HG03103 (cell line): Measurements from ENCODE around the gene VGF.

ENCODE experiments used
- ATAC-seq: cut with Tn5 transposase; IDR thresholded peaks from one replicate; pipeline ENCODE4 v1.9.1; 2021; ENCODE audit warnings: low read depth; ENCODE audit not compliant: unreplicated experiment

VGF gene

DNA sequence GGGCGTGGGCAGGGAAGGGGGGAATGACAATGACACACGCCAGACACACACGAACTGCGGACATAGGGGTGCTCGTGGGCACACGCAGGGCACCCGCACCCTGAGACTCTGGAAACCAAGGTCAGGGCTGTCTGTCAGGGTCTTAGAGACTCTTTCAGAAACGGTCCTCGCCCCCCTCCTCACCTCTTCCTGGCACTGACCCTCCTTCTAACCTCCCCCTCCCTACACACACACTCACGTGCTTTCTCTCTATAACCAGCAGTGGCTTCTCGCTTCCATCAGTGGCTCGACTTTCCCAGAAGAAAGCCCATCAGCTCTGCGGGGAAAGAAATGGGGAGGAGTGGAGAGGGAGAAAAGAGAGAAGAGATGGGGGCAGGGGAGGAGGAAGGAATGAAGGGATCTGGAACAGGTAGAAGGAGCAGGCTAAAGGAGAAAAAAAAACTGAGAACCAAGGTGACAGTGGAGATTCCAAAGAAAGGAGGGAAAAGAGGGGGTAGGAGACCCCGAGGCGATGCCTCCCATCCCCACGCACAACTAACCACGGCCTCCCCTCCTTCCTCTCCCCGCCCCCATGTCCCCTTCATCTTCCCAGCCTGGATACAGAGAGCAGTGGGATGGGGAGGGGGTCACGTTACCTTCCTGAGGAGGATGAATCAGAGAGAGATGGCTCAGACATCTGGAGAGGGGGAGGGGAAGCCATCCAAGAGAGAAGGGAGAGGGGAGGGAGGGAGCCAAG, 1.7 kb upstream of the VGF start:
- no peak for ATAC-seq

DNA sequence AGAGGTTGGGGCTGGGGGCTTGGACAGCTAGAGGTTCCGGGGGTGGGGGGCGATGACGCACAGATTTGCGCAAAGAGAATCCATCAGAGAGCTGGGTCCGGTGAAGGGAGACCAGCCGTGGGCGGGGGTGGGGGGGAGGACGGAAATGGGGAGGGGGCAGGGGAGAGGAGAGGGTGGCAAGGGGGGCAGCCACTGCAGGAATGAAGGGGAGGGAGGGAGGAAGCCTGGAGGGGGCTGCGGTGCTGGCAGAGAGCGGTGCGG, 1.2 kb upstream of the VGF start:
- ATAC-seq: no peak

DNA sequence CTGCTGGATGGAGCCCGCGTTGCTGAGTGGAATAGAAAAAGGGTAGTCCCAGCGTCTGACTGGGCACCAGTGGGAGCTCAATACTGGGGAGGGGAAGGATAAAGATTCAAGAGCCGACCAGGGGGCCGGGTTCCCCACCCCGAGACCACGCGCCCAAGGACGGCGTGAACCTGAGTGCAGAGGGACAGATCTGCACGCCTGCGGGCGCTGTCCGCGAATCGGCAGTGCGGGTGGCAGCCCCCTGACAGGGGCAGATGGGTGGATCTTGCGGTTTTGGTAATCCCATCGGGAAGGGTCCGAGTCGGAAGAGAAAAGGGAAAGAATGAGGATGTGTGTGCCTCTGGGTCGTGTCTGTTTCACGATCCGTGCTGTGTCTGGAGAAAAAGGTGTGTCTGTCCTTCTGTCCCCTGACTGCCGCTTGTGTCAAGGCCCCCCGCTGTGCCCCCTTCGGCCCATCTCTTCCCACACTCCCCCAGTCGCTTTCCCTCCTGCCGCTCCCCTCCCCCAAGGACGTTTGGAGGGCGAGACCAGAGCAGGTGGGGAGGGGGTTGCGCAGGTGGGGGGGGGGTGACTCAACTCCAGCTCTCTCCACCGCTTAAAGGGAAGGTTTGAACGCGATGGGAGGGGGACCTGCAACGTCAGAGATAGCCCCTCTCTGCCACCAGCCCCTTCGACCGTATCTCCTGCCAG, 734 bp upstream of the VGF start:
- ATAC-seq: no peak

DNA sequence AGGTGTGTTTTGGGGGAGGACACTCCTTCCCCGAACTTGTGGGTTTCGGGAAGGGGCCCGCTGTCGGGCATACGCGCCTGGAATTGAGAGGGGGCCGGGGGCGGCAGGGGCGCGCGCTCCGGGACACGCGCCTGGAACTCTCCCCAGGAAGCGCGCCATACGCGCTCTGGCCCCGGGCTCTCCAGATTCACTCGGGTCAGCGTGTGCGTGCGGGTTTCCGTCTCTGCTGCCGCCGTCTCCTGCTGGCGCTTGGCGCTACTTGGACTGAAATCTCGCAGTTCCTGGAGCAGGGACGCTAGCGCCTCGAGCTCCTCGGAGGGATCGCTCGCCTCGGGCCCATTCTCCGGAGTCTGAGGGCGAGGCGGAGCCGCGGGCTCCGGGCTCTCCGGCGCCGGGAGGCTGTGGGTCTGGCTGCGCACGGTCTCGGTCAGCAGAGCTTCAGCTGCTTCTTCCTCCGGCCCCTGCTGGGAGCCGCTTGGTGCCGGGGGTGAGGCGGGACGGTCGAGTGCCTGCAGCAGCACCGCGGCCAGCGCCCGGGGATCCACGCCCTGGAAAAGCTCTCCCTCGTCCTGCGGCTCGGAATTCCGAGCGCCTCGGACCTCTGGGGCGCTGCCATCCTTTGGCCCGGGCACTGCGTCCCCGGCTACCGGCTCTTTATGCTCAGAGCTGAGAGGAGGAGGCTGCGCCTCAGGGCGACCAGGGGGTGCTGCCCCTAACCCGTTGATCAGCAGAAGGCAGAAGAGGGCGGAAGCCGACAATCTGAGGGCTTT, 1.1 kb downstream of the VGF start:
- ATAC-seq: no peak

DNA sequence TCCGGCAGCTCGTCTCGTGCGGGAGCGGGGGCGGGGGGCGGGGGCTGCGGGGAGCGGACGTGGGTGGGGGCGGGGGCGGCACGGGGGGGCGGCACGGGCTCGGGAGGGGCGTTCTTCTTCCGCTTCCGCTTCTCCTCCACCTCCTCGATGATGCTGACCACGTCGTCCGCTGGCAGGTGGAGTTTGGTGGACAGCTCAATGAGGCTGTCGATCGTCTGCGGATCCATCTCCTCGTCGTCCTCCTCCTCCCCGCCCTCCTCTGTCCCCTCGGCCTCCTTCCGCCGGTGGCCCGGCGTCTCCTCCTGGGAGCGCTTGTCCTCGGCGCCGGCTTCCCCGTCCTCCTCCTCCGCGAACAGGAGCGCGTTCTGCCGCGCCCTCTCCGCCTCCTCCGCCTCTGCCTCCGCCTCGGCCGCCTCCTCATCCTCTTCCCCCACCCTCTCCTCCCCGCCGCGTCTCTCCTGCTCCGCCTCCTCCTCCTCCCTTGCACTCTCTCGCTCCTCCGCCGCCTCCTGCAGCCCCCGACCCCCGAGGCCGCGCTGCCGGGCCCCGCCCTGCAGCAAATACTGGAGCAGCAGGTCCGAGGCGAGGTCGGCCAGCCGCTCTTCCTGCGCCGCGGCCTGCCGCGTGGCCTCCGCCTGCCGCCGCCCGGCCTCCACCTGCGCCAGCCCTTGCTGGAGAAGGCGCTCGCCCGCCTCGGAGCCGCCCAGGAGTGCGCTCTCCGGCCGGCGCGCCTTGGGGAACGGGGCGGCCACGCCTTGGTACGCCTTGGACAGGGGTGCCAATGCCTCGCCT, 1.9 kb downstream of the VGF start:
- no peak for ATAC-seq

DNA sequence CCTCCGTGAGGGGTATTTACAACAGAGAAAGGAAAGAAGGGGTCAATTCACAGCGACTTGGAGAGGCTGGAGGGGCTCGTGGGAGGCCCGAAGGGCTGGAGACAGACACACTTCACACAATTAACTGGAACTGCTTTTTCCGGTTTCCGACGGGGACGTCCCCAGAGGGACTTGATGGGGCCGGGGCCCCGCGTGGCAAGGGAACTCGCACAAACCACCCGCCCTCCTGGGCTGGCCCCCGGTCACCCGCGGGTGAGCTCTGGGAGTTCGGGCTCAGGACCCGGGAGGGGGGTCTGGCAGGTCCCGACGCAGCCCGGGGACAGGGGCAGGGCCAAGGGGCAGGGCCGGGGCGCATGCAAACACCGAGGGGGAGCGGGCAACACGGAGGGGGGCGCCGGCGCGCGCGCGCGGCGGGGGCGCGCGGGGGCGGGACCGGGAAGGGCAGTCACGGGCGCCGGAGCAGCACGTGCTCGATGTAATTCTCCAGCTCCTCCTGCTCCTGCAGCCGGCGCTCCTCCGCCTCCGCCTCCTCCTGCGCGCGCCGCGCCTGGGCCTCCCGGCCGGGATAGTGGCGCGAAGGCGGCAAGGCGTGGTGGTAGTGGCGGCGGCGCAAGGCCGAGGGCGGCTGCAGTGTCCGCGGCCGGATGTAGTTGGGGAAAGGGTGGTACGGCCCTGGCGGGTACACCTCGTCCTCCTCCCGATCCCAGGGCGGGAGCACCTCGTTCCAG, 2.7 kb downstream of the VGF start:
- no peak for ATAC-seq

DNA sequence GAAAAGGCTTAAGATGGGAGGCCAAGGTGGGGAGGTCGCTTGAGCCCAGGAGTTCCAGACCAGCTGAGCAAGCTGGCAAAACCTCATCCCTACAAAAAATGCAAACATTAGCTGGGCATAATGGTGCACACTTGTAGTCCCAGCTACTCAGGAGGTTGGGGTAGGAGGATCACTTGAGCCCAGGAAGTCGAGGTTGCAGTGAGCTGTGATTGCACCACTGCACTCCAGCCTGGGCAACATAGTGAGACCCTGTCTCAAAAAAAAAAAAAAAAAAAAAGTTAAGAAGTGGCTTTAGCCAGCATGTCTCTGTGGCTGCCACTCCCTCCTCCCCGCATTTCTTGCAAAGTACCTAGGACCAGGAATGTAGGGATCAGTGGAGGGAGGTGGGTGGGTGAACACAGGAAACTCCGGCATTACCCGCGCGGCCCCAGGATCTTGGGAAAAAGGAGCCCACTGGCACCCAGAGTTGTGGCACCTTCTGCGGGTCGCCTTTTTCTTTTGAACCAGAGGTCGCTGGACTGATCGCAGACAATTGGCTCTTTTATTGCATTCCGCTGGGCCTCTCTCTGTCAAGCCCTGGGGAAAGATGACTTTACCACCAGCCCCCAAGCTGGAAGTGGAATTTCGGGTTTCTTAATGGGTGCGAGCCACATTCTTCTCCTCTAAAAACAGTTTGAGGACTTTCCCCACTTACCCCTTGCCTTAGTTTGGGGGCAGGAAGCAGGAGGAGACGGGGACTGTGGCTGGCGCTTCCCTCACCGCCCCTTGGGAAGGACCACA, 3.5 kb downstream of the VGF start:
- no peak for ATAC-seq

DNA sequence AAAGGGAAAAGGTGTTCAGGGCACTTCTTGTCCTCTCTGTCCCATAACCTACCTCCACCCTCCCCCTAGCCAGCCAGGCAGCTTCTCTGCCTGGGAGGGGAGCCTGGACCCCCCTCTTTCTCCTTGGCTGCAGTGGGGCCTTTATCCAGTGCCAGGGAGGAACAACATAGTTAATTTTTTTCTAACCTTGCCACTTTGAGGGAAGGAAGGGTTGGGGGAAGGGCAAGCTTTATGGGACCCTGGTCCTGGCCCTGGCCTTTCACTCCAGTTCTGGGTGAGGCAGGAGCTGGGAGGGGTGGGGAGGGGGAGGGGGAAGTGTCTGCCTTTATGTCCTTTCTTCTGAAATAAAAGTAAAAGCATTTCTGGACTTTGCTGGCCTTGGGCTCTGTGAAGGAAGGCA, 4.5 kb downstream of the VGF start:
- no peak for ATAC-seq

DNA sequence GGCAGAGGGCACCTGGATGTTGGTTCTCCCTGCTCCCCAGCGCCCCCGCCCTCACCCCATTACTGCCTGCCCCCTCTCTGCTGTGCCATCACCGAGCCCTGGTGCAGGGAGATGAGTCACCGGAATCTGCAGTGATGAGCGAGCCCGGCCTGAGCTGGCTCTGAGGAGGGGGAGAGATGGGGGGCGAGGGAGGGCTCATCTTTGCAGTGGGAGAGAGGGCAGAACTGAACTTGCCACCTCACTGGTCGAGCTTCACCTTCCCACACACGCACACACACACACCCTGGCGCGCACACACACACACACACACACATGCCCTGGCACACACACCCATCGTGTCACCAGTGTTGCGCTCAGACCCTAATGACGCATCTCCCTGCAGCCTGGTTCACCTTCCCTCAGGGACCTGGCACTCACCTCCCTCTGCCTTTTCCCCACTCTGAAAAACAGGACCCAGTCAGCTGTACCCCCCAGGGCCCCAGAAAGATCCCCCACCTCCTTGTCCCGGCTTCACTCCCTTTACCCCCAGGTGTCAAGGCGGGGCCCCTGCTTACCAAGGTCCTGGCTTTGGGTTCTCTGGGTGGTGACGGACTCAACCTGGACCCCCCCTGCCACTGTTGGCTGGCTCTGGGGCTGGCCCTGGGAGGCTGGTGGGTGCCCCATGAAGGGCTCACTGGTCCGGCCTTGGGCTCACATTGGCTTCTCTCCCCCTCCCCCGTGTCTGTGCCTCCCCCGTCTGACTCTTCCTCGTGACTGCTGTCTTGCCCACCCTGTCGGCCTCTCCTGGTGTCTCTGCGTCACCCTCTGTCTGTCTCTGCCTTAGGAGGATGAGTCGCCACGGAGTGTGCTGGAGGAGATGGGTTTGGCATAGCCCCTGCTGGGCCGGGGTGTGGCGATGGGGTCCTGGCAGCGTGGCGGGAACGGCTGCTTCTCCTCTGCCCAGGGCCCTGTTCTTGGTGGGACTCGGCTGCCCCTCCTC, 5.4 kb downstream of the VGF start:
- no peak for ATAC-seq

DNA sequence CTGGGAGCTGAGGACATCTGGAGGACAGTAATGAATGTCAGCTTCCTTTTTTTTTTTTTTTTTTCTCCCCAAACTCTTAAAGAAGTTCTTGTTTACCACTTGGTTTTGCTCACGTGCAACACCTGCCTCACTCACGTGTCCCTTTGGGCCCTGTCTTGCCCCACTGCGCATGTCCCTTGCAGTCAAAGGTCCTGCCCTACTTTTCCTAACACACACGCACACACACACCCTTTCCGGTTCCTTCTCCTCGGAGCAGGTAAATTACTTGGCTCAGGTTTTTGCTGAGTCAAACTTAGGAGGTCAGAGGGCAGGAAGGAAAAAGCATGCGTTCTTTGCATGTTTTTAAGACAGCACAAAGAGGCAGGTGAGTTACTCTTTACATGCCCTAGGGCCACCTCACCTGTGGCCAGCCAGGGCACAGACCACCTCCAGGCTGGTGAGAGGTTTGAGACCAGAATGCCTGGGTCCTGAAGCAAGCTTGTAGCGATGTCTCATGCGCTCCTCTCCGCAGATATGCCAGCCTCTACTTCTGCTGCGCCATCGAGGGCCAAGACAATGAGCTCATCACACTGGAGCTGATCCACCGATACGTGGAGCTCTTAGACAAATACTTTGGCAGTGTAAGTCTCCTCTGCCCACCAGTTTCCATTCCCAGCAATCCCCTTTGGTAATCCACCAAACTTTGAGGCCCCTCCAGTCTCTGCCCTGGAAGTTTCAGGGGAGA, 8.3 kb downstream of the VGF start:
- ATAC-seq: no peak

DNA sequence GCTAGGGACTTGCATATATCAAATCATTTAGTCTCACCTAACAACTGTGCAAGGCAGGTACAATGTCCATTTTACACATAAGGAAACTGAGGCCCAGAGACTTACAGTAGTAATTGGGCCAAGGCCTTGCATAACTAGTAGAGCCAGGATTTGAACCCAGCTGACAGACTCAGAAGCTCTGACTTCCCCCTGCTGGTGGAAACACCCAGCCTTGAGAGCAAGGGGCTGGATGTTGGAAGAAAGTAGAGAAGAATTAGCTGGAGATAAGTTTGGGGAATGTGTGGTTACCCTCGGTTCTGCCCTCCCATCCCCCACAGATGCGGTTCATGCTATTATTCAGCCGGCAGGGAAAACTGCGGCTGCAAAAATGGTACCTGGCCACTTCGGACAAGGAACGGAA, 9.1 kb downstream of the VGF start:
- no peak for ATAC-seq

DNA sequence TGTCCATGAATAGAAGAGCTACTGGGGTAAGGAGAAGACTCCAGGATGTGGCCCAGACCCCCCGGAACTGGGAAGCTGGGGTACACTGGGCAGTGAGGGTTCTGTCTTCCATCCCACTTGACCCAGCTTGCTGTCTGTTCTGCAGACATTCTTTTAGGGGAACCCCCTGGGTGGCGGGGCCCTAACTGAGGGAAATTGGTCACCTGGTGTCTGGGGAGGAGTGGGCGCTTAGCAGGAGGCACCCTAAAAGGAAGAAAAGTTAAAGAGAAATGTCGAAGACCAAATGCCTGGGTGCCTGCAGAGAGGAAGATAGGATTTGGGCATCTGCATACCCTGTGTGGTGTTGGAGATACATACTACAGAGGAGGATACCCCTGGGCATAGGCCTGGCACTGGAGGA, 10.1 kb downstream of the VGF start:
- ATAC-seq: no peak

DNA sequence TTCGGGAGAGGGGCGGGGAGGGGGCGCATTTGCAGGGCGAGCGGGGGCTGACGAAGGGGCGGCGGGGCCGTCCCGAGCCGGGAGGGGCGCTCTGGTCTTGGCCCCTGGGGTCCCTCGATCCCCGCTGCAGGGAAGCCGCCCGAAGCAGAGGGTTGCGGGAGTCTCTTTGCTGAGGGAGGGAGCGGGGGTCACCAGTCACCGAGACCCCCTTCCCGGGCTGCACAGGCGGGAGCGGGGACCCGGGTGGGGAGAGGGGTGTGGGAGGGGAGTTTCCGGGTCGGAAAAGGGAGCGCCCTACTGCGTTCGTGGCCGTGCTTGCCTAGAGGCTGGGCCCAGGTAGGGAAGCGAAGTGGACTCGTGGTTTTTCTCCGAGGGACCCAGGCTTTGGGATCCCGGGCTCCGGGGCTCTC, 10.7 kb downstream of the VGF start:
- ATAC-seq: no peak

DNA sequence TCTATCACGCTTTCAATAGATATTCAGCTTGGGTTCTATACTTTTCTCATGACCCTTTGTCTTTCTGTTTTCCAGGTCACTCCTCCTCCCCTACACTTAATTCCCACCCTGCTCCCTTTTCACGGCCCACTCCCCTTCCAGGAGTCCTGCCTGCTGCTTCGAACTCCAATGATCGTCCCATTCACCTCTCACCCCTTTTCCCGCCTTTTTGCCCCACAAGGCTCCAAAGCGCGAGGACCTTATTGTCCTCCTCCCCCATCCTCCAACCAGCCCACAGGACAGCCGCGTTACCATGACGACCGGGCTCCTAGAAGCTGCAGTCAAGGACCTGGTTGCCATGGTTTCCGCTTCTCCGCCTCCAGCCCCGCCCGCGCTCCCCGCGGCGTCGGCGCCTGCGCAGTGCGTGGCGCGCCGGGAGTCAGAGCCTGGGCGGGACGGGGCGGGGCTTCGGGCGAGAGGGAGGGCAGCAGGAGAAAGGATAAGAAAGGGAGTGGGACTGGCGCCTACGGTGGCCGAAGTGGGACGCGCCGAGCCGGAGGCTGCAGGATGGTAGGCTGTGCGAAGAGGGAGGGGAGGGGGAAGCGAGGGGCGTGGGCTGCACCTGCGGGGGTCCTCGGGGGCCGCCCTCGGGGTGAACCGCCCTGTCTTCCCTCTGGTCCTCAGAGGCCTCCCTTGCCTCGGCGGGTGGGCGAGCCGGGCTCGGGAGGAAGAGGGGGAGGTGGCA, 11.2 kb downstream of the VGF start, which contains the start of gene AP1S1:
Gene AP1S1 (plus strand): TSS at position 508 of the 724 bp plus-strand sequence. CDS start 39 bp downstream, at position 547.
- peak; percentile 77 for ATAC-seq

DNA sequence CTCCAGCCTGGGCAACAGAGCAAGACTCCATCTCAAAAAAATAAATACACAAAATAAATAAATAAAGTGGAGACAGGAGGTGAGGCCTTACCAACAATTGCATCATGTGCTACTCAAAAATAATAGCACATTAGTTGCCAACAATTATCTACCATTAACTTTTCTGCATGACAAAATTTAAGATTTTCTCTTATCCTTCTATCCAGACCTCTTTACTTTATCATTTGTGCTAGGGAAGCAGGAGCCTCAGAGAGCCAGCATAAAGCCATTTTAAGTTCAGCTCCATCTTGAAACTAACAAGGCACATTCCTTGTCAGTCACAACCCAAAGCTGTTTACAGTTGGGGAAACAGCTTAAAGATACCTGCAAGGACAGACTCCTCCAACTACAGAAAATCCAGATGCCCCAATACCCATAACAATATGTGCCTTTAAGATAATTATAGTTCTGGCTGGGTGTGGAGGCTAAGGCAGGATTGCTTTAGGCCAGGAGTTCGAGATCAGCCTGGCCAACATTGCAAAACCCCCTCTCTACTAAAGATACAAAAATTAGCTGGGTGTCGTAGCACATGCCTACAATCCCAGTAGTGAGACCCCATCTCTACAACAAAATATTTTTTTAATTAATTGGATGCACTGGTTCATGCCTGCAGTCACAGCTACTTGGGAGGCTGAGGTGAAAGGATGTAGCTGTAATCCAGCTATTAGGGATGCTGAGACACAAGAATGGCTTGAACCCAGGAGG, 13.3 kb downstream of the VGF start:
- no peak for ATAC-seq

DNA sequence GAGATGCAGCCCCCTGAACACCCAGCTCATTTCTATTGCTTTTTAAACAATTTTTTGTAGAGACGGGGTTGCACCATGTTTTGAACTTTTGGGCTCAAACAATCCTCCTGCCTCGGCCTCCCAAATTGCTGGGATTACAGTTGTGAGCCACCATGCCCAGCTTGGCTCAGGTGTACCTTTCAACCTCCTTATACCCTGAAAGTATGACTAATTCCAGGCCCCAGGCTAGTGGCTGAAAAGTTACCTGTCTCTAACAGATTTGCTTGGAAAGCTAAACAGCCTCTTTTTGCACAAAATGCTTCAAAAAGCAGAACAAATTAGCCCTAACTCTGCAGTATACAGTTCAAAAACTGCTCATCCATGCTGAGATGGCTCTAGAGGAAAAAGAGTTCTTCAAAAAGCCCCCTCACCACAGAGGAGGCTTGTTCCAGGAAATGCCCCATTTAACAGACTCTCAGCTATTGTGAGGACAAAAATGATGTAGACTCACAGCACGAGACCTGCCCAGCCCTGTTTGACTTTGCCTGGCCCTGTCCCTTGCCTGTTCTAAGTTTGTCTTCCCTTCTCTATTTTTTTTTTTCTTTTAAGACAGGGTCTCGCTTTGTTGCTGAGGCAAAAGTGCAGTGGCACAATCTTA, 24.5 kb downstream of the VGF start:
- ATAC-seq: no peak
